NCI-H2196 treated with DMSO at 0.1 percent for 48 hours (cell line): ENCODE results near the gene DNAJC30.
"Not testable (repeated sequence)": the region's sequence is repeated elsewhere in the genome, so short reads cannot be mapped to it uniquely, and the experiment has no call there.

Experiments used
- DNase-seq: peaks from one replicate; lab custom pipeline; 2025; ENCODE audit not compliant: unreplicated experiment; lab: John Stamatoyannopoulos, UW

The DNAJC30 gene

DNA sequence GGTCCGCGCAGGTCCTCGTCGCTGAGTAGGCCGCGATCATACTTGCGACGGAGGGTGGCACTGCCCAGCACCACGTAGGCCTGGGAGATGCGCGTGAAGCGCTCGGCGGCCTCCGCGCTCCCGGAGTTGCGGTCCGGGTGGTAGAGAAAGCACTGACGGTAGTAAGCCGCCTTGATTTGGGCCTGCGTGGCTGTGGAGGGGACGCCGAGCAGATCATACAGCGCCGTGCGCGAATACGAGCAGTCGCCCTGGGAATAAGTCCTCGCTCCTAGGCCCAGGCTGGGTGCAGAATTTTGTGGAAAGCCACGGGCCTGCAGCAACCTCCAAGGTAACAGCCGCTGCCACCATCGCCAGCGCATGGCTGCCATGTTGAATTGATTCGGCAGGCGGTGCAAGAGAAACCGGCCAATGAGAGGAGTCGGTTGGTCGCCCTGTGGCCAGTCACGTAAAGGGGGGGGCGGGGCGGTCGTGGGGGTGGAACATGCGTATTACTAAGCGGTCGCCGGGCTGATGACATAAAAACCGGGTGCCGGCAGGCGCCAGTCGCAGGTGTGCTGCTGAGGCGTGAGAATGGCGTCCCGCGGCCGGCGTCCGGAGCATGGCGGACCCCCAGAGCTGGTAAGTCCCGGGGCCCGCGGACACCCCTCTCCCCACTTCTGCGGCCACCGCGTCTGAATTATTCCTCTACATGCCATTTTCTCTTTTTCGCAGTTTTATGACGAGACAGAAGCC, at the start of gene DNAJC30, which contains the start of gene BUD23:
DNAJC30 (minus strand) TSS at position 398 of the 732 bp plus-strand sequence; CDS start at position 368, 30 bp downstream.
BUD23 (plus strand) TSS at position 542 of the 732 bp plus-strand sequence; CDS start at position 571, 29 bp downstream.
- DNase-seq = peak; percentile 87

DNA sequence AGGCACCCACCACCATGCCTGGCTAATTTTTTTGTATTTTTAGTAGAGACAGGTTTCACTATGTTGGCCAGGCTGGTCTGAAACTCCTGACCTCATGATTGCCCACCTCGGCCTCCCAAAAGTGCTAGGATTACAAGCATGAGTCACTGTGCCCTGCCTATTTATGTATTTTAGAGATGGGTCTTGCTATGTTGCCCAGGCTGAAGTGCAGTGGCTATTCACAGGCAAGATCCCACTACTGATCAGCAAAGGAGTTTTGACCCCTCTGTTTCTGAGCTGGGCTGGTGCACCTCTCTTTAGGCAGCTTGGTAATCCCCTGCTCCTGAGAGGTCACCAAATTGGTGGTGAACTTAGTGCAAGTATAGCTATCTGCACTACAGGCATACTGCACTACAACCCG, 49.1 kb upstream of the DNAJC30 start:
- no peak for DNase-seq

DNA sequence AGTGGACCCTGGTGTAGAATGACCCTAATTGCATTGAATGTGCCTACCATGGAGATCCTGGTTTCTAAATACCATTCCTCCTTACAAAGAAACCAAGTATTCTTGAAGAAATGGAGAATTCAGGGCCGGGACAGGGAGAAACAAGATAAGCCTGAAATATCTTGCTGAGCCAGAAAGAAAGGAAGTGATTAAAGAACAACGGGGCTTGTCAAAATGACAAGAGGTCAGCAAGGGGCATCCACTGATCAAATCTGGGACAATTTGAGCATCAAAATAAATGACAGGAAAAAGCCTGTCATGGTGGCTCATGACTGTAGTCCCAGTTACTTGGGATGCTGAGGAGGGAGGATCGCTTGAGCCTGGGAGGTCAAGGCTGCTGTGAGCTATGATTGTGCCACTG, 47.2 kb upstream of the DNAJC30 start:
- no peak for DNase-seq

DNA sequence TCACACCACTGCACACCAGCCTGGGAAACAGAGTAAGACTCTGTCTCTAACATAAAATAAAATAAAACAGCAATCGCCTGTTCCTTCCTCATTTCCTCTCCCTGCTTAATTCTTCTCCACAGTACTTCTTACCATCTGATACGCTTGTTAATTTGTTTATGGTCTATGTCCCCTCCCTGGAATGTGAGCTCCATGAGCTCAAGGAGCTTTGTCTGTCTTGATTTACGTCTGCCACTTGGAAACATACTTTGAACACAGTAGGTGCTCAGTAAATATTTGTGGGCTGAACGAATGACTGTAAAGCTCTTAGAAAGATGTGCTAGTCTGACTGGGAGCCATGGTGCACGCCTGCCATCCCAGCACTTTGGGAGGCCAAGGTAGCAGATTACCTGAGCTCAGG, 45.3 kb upstream of the DNAJC30 start:
- no peak for DNase-seq

DNA sequence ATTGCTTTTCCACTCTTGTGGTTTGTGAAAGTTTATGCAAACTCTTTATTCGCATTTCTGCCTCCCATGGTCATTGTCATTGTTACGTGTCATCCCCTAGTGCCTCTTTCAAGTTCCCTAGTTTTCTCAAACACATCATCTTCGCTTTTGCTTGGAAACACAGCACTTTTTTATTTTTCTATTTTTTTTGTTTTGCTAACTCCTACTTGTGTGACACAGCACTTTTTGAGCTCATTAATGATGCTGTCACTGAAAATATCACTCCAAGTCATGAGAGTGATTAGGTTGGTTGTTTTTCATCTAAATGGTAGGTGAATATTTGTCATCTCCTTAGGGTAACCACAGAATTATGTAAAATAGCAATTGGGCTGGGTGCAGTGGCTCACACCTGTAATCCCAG, 44.7 kb upstream of the DNAJC30 start:
- no peak for DNase-seq

DNA sequence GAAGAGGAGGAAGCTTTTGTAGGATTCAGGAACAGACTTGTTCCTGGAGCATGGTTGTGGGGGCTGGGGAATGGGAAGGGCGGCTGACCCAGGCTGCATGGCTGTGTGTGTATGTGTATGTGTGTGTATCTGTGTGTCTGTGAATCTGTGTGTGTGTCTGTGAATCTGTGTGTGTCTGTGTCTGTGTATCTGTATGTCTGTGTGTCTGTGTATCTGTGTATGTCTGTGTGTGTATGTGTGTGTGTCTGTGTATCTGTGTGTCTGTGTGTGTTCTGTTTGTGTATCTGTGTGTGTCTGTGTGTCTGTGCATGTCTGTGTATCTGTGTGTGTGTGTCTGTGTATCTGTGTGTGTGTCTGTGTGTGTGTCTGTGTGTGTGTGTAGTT, 42.8 kb upstream of the DNAJC30 start:
- DNase-seq = no peak

DNA sequence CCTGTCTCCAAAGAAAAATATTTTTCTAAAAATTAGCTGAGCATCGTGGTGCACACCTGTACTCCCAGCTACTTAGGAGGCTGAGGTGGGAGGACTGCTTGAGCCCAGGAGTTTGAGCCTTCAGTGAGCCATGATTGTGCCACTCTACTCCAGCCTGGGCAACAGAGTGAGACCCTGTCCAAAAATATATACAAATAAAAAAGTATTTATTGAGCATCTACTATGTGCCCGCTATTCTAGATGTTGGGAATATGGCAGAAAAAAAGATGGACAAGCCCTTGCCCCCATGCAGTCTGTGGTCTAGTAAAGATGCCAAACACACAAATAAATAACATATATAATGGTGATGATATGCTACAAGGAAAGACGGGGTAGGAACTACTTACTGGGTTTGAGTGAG, 40.6 kb upstream of the DNAJC30 start:
- DNase-seq = no peak

DNA sequence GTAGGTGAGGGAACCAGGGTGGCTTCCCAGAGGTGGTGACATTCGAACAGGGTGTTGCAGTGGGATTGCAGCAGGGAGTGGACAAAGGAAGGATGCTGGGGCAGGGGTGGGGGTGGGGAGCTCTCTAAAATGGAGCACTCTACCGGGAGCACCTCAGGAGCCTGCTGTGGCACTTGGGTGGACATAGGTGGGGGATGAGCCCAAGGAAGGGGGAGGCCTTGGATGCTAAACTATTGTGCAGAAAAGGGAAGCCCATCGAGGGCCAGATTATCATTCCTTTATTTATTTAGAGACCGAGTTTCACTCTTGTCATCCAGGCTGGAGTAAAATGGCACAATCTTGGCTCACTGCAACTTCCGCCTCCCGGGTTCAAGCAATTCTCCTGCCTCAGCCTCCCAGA, 39.5 kb upstream of the DNAJC30 start:
- no peak for DNase-seq

DNA sequence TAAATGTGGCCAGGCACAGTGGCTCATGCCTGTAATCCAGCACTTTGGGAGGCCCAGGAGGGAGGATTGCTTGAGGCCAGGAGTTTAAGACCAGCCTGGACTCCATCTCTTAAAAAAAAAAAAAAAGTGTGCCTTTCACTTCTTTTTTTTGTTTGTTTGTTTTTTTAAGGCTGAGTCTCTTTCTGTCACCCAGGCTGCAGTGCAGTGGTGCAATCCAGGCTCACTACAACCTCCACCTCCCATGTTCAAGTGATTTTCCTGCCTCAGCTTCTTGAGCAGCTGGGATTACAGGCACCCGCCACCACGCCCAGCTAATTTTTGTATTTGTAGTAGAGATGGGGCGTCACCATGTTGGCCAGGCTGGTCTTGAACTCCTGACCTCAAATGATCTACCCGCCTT, 38.9 kb upstream of the DNAJC30 start:
- not testable (repeated sequence) for DNase-seq

DNA sequence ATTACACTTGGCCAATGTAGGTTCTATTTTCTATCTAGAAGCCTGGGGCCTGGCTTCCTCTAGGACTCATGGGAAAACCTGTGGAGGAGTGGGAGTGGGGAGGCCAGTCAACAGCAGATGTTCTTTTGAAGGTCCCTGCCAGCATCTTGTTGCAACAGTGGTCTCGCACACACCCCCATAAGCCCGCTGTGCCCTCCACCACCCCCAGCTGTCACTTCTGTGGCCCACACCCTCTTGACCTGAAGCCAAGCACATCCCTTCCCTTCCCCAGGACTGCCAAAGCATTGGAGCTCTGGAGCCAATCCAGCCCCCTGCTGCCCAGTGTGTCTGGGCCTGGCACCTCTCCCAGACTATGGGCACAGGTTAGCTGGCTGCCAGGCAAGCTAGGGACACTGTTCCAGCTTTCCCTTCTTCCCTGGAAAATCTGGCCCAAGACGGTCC, 38.1 kb upstream of the DNAJC30 start:
- DNase-seq = peak; percentile 79

DNA sequence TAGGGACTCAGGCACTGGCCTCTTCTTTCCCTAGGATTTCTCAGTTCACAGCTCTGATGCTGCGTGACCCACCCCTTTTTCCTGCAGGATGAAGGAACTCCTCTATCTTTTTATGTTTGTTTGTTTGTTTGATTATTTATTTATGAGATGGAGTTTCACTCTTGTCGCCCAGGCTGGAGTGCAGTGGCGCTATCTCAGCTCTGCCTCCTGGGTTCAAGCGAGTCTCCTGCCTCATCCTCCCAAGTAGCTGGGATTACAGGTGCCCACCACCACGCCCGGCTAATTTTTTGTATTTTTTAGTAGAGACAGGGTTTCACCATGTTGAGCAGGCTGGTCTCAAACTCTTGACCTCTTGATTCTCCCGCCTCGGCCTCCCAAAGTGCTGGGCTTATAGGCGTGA, 37.2 kb upstream of the DNAJC30 start:
- DNase-seq = not testable (repeated sequence)

DNA sequence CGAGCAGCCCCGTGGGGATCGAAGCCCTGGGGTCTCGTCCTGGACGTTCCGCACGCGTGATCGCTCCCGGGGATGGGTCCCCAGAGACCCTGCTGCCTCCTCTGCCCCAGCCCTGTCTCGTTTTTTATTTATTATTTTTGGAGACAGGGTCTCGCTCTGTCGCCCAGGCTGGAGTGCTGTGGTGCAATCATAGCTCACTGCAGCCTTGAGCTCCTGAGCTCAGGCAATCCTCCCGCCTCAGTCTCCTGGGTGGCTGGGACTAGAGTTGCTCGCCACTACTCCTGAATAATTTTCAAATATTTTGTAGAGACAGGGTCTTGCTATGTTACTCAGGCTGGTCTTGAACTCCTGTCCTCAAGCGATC, 36.5 kb upstream of the DNAJC30 start:
- DNase-seq = no peak

DNA sequence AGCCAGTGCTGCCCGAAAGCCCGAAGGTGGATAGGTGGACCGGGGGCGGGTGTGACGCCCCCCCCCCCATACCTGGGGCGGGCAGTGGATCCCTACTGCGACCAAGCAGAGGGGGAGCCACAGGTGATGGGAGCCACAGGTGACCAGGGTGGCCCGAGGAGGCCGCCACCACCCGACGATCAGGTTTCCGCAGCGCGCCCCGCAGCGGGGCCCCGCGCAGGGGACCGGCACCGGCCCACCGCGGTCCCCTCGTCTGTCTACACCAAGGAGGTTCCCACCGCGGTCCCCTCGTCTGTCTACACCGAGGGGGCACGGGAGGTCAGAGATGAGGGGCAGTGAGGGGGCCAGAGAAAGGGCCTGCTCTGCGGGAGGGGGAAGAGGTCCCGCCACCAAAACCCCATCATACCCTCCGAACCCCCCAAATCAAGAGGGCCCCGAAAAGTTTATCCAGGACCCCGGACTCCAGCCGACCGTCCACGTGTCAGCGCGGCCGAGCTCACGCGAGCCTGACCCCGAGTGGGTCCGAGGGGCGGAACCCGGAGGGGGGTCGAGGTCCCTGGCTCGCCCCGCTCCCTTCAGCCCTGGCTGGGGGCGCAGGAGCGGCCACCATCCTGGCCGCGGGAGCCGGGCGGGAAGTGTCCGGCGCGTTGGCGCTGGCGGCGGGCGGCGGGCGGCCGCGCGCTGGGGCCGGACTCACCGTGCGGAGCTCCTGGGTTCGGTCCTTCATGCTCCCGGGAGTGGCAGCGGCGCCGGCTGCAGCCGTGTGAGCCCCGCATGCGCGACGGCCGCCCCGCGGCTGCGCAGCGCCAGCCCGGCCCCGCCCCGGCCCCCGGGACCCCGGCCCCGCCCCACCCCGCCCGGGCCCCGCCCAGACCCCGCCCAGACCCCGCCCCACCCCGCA, 35.9 kb upstream of the DNAJC30 start, which contains the start of gene STX1A:
STX1A (minus strand) TSS at position 765 of the 901 bp plus-strand sequence; CDS start at position 727, 38 bp downstream.
- peak; percentile 50 for DNase-seq

DNA sequence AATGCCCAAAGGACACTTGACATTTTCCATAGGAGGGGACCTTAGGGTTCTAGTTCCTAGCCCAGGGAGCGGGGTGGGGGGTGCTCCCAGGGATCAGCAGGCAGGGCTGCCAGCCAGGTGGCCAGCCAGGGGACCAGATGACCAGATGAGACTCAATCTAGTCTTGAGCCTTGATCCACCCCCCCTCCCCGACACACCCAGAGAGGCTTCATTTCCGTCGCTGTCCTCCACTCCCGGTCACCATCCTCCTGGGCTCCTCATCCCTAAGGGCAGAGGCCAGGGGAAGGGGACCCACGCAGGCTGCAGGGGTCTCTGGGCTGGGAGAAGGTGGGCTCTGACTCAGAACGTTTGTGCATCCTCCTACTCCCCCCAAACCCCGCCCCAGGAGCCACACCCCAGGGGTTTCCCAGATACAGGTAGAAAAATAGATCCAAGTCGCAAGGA, 35.2 kb upstream of the DNAJC30 start:
- no peak for DNase-seq

DNA sequence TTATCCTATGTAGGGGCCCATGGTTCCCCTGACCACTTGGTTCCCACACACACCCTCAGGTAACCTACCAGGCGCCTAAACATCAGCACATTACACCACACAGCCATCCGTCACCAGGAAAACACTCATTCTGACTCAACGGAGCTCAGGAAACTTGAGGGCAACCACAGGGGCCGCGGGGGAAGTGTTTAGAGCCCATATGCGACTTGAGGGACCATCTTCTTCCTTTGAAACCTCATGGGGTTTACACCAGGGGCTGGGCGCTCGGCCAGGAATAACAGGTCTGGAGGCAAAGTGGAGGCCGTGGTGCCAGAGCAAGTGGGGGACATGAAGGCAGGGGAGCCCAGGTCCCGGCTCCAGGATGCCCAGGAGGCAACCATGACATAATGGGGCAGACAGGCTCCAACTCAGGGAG, 34.7 kb upstream of the DNAJC30 start:
- no peak for DNase-seq

DNA sequence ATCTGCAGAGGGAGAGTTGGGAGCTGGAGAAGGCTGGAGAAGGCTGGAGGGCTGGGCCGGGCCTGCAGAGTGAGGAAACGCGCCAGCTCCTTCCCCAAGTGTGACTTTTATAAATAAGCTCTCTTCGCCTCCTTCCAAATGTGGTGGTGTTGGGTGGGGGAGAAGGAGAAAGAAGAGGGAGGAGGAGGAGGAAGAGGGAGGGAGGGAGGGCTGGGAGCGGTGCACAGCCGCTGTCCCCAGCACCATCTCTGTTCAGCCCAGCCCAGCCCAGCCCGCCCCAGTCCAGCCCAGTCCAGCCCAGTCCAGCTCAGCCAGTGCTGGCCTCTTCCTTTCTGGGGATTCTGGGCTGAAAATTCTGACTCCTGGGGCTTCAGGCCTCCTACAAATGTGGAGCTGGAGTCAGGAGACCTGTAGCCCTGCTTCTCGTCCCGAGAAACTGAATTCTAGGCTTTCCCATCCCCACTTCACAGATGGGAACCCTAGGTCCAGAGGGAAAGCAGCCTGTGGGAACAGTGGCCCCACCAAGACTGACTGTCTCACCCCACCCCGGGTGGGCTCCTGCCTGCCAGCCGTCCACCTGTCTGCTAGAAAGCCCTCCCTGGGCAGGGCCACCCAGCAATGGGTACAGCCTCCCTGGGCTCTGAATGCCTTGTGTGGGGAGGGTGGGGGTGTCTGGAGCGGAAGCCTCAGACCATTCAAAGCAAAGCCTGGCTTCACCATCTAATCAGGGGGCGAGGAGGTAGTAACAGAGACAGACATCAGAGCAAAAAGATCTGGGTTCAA, 34.0 kb upstream of the DNAJC30 start:
- no peak for DNase-seq

DNA sequence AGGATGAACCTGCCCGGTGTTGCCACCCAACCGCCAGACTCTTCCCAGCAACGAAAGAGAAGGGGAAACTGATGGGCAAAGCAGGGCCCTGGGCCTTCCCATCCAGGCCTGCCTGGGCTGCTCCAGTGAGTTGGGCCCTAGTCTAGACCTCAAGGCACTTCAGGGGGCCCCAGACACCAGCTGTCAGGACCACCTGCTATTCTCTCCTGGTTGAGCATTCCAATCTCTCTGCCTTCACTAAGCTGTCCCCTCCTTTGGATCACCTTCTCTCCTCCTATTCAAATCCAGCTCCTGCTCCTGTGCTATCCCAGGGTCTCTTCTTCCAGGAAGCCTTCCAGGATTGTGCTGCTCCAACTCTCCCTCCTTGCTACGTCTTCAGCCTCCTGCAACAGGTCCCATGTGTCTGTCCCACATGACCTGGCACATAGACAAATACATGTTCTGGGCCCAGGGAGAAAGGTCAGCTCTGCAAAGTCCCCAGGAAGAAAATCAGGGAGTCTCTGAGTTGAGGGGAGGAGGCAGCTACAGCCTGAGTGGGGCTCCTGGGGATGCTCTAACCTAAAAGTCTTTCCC, 33.2 kb upstream of the DNAJC30 start:
- no peak for DNase-seq

DNA sequence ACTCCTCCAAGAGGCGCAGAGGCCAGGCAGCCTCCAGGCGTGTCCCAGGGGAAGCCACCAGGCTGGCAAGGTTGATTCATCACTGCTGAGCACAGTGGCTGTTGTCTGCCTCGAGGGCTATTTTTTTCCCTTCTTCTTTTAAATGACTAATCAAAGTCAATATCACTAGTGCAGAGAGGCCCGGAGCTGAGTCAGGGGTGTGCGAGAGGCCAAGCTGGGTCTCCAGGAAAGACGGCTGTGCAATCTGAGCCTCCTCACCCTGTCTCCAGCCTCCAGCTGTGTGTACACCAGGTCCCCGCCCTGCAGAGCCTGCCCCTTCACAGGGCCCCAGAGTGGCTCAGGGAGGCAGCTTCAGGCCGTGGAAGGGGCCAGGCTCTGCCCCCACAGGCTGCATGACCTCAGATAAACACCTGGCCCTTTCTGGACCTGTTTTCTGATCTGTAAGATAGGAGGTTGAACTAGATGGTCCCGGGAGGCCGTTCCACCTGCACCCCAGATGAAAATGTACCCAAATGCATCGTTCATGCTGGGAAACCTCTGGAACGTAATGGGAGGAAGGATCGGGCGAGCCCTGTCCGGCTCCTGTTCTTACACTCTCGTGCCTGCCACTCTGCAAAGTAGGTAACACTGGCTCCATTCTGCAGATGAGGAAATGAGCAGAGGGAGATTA, 32.5 kb upstream of the DNAJC30 start:
- peak; percentile 80 for DNase-seq

DNA sequence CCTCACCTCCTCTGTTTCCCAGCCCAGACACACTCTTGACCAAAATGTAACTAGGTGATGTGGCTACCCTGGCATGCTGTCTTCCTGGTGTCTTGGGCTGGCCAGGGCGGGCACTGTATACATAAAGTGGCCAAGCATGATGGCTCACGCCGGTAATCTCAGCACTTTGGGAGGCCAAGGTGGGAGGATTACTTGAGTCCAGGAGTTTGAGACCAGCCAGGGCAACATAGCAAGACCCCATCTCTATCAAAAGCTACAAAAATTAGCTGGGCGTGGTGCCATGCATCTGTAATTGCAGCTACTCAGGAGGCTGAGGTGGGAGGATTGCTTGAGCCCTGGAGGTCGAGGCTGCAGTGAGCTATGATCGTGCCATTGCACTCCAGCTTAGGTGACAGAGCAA, 30.1 kb upstream of the DNAJC30 start:
- not testable (repeated sequence) for DNase-seq

DNA sequence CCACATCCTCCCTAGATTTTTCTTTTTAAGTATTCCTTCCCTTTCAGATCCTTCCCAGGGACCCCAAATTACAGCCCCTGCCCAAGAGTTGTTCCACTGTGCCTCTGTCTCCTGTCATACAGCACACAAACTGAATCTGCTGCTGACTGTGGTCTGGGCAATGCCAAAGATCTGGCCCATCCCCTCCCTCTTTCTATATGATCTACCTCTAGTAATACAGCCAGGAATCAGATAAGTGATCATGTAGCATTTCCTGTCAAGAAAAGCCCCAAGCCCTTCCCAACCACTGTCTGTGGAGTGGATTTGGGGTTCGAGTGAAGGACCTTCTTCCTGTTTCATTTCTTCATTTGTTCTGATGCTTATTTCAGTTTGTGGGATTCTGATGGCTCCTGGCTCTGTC, 29.5 kb upstream of the DNAJC30 start:
- DNase-seq = no peak
